Activated CD8-positive, alpha-beta memory T cell treated with anti-CD3 and anti-CD28 coated beads for 48 hours (primary cell): Measurements from ENCODE around the gene TMEM132E.

Source experiments
- DNase-seq, 3 experiments: peaks; one replicate each; pipeline ENCODE4 v3.0.0-alpha.2; 2020; ENCODE audit warnings: low read depth in 2 of 3, low spot score in 2 of 3

Gene TMEM132E

DNA sequence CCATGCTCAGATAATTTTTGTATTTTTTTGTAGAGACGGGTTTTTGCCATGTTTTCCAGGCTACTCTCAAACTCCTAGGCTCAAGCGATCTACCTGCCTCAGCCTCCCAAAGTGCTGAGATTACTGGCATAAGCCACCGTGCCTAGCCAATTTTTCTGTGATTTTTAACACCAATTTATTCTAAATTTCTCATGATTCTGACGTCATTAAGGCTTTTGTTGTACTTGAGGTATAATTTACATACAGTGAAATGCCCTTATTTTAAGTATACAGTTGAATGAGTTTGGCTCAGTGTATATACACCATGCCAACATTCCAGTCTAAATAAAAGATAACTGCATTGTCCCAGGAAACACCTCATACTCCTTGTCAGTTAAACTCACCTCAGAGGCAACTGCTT lies 77.4 kb downstream of the TMEM132E start:
- DNase-seq, result no peak

DNA sequence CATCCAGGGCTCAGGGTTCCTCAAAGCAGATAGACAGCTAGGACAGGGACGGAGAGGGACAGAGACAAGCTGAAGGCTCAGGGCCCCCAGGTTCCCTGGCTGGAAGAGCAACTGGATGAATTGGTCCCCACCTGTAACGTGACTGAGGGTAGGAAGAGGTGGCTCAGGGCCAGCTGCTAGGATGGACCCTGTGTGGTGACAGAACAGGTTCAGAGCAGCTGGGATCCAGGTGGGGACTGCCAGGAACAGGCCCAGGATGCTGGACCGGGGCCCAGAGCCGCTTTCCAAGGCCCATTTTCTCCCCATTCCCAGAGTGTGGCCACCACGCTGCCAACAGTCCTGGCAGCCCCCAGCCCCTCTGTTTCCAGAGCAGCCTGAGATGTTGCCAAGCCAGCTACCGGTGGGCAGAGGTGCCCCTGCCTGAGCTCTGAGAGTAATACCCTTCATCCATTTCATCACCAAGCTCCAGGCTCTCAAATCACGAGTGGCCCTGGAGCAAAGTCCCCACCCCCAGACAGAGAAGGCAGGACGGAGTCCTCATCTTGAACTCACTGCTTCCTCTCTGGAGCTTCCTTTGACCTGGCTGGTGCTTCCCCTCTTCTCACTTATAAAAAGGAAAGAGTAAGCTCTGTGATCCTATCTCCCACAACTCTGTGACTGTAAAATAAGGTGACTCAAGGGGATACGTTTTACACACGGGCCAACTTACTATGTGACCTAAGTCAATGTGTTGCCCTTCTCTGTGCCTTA lies 79.6 kb downstream of the TMEM132E start:
- DNase-seq, result no peak

DNA sequence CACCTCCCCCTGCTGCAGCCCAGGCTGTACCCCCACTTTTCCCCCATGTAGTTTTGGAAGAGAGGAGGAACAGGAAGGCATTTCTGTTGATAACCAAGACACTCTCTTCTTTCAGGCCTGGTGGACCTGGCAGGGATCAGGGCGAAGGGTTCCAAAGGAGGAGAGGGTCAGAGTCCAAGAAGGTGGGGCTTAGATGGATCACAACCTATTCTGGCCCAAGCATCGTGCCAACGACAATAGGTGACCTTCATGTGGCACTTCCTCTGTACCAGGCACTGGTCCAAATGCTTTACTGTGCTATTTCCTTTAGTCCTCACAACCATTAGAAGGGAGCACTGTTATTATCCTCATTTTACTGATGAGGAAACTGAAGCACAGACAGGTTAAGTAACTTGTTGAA lies 84.3 kb downstream of the TMEM132E start:
- DNase-seq, result no peak

DNA sequence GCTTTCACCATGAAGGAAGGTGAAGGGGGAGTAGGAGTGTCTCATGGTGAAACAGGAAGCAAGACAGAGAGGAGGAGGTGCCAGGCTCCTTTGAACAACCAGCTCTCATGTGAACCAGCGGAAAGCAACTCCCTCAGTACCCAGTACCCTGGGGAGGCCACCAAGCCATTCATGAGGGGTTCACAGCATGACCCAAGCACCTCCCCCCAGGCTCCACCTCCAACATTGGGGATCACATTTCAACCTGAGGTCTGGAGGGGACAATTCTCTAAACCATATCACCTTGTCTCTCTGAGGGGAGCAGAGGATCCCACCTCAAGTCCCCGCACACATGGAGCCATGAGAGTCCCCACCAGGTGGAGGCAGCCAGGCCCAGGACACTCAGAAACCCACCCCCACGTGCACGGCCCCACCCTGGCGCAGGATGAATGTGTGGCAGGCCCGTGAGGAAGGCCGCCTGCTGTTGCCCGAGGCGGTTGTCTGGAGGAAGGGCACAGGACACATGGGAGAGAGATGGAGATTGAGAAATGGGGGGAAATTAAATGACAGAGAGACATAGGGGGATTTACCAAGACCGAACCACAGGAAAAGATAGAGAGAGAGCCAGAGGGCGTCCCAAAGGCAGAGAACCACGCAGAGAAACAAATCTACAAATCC lies 85.9 kb downstream of the TMEM132E start:
- DNase-seq, result no peak

DNA sequence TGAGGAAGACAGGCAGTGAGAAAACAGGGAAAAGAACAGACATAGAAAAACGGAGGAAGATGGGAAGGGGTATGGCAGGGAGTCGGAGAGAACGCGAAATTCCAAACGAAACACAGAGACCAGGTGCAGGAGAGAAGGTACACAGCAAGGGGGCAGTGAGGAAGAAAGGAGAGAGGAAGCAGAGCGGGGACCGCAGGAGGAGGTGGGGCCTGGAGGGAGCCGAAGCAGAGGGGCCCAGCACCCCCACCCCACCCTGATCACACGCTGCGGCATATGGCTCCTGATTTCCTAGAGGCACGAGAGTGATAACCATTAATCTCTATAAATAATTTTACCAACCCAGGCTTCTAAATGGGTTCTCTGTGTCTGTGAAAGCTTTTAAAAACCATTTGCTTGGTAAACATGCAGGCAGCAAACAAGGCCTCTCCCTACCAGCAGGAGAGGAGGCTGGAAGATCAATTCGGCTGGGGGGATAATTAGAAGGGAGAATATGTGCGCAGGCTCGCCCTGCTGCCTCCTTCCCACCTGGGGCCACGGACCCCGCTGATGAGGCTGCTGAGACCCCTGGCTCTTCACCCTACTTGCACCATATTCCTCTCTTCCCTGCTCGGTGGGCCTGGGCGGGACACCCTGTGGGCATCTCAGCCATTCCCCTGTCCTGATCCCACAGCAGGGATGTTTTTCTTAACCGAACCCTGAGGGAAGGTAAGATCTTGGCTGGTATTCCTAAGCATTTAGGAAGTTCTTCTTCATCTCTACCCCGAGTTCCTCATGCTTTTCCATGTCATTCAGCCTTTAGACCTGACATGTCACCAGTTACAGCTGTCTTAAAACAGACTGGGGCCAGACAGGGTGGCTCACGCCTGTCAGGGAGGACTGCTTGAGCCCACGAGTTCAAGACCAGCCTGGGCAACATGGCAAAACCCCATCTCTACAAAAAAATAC lies 86.7 kb downstream of the TMEM132E start:
- DNase-seq, result no peak

DNA sequence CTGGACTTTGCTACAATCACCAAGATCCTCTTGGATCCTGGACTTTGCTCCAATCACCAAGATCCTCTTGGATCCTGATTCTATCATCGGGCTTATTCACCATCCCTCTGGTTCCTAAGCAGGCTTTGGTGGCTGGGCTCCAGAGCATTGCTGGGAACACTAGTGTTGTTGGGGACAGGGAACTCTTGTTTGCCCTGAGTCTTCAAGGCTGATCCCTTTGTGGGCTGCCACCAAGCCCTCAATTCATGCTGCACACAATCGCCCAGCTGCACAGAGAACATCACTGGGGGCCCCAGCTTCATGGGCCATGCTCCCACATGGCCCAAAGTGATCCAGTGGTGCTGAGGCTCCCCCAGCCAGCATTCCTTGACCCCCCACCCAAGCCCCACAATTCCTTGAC lies 88.3 kb downstream of the TMEM132E start:
- DNase-seq, result no peak

DNA sequence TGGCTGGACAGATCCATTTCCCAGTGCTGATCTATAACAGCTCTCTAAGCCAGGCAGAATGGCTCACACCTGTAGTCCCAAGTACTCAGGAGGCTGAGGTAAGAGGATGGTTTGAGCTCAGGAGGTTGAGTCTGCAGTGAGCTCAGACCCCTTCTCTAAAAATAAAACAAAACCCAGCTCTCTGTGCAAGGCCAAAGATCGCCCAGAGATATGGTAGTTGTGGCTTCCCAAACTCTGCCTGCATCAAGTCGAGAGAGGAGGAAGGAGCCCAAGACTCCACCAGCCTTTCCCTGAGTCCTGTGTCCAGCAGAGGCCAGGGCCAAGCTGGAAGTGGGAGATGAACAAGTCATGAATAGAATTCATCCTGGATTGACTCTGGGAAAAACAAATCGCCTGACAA lies 88.8 kb downstream of the TMEM132E start:
- no peak for DNase-seq

DNA sequence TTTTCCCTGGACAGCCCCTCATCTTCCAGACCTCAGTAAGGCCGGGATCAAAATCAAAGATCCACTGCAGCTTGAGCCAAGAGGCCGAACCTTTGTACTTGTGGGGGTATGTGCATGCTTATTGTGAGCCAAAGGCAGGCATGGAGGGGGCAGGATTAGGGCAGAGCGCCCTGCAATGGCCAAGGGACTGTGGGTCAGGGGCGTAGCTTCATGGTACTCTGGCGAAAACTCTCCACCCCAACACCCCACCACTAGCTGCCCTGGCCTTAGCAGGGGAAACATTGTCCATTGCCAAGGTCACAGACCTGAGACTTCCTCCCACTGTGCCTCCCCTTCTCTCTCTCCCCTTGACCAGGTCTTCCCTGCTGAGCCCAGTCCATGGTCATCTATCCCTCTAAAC lies 90.1 kb downstream of the TMEM132E start:
- no peak for DNase-seq

DNA sequence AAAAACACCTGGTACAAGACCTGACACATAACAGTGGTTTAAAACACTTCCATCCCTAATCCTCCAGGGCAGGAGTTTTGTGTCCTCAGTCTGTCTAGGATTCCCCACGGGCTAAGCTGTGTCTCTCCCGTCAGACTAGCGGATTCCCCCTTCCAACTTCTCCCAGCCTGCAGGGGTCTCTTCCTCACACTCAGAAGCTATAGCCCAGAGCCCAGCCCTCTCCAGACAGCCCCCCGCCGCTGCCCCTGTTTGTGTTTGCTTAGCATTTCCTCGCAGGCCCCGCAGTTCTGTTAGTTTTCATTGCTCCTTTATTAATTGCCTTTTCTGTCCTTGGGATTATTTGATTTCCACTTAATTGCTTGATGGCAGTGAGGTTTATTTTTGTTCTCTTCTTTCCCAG lies 91.2 kb downstream of the TMEM132E start:
- DNase-seq, result no peak

DNA sequence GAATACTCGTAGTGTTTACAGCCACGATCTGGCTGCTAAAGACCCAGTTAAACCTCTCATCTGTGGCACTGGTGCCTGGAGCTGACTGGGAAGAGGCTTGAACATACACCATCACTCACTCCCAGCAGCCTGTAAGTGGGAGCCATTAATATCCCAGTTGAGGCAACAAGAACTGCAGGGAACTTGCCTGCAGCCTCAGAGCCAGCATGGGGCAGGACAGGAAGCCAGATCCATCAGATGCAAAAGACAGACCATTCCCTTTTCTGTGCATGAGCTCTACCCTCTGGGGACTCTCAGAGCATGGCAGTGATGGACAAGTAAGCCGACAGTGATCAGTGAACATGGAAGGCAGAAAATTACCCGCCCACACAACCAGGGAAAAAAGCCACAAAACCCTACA lies 91.8 kb downstream of the TMEM132E start:
- DNase-seq, result no peak

DNA sequence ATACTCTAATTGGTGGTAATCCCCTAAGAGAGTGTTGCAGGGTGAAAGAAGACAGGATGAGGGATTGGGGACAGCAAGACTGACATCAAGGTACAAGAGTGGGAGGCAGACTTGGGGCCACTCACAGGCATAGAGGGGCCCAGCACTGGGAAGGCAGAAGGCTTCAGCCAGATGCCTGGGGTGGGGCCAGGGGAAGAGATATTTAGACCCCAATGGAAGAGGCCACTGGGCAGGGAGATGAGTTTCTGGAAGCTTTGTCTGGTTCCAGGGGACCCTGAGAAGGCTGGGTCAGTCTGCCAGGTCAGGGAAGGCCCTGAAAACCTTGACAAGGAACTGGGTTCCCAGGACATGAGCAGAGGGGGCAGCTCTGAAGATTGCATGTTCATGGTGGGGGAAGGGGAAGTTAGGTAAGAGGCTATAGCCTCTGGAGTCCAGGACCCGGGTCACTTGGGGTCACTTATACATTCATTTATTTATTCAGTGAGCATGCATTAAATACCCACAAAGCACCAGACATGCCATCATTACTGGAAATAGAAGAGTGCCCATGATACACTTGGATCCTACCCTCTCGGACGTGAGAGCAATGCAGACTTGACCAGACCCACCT lies 92.9 kb downstream of the TMEM132E start:
- DNase-seq, result no peak

DNA sequence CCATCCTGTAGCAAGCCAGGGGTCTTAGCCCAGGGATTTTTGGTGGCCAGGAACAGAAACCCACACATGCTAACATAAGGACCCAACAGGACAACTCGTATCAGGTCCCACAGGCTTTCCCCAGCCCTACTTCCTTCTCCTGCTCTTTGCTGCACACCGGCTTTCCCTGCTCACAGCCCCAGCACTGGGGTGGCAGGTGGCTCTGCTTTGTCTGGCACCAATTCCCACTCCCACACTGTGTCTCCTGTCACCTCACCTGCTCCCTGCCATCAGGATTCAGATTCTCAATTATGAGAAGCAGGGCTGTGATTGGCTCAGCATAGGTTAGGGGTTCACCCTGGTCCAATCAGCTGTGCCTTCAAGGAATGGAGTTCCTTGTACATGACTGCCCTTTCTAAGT lies 94.1 kb downstream of the TMEM132E start:
- DNase-seq, result no peak

DNA sequence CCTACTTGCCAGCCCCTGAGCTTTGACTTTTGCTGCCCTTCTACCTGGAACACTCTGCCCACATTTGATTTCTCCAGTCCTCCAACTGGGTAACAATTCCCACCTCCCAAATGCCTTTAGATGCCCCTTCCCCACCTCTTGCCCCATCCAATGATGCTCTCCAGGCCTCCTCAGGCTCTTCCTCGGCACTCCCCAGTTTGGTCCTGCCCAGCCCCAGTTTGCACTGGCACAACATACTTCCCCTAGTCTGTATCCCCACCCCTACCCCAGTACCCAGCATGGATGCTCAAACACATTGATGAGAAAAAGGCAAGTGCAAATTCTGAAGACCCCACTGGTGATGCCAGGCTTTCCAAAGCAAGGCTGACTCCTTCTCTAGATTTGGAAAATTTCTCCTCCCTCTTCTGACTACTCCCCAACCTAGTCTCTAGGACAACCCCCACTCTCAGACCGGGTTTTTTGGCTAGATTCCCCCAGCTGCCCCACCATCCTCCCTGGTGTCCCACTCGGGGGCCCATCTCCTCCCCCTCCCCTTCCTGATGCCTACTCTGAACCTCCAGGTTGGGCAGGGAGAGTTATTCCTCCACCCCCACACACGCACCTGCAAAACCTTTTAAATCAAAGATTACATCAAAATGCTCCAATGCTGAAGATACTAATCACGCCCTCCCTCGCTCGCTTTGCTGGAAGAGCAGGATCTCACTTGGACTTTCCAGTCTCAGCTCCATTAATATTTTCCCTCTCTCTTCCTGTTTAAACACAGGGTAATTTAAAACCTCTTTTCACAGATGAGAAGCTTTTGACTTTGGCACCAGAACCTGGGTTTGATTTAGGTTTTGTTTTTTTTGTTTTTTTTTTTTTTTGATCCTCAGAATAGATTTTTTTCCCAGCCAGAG lies 94.9 kb downstream of the TMEM132E start:
- DNase-seq, result no peak

DNA sequence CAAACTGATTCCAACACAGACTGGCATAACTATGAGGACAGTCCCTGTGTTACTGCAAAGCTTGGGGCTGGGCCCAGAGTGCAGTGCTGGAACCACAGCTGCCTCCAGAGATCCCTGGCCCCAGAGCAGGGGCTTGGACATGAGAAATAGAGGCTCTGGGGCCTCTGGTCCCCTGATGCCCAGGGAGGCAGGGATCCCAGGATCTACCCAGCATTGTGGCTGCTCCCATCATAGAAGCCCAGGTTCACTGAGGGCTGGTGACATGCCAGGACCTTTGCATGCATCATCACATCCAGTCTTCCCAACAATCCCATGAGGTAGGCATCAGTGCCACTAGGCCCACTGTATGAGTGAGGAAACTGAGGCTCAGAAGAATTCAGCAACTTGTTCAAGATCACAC lies 95.8 kb downstream of the TMEM132E start:
- DNase-seq, result no peak

DNA sequence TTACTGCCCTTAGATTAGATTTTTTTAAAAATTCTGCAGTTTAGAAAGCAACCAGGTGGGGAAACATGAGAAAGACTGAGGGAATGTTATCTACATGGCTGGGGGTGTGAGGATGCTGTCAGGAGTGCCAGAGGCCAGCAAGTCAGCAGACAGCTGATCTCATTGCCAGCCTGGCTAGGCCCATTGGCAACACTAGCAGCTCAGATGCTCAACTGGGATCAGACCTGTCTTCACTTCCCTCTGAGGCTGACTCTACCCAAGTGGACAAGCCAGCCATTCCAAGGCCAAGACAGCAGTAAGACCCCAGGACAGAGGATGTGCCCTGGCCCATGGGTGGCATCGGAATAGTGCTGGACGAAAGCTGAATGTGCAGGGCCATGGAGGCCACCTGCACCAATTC lies 96.2 kb downstream of the TMEM132E start:
- no peak for DNase-seq

DNA sequence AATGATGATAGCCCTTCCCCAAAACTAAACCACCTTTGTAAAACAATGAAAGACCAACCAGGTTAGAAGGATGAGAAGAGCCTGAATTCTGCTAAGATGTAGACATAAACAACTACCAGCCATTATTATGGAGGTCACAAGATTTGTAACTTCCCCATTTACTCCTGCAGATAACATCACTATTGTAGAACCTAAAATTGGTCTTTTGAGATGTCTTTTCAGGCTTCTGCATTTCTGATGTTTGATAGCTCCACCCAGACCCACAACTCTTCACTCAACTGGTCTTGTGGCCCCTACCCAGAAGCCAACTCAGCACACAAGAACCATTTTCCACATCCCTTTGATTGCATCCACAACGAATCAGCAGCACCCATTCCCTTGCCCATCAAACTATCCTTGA lies 100.8 kb downstream of the TMEM132E start:
- no peak for DNase-seq

DNA sequence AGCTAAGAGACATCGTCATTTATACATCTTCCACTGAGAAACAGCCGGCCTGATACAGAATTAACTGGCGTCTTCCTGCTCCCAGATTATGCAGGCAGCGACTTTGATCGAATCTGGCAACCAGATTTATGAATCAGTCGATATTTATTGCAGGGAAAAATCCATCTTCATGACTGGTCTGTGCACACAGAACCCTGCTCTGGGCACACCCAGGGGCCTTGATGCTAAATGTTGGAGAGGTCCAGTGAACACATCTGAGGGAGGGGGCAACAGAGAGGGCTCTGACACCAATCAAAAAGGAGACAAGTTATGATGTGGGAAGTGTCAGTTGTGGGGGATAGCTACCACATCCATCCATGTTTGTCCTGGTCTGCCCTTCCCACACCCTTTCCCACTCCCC lies 102.9 kb downstream of the TMEM132E start:
- DNase-seq, result no peak

DNA sequence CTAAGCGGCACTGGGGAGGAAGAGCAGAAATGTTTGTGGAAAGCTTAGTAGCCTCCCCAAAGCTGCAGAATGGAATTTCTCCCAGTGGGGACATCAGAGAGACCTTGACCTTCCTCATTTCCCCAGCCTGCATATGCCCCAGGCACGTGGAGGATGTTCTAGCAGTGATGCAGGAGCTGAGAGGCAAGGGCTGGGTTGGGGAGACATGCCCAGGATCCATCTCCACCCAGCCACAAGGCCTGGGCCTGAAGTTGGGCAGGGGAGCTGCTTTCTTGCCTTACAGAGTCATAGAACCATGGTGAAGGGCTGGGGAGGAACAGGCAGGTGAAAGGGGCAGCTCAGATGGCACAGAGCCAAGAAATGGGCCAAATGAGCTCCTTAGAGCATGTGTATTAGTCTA lies 104.0 kb downstream of the TMEM132E start:
- DNase-seq, result no peak
